Loucy (cell line): ENCODE measurements around the gene PHACTR3.

Source experiments
- CTCF ChIP-seq: fragments of 200-600 bp; sonication (generic); conservative IDR thresholded peaks from 2 replicates; pipeline ENCODE4 v1.5.1; 2014; ENCODE audit warnings: mild to moderate bottlenecking, antibody characterized with exemption, low read length
- EZH2phosphoT487 ChIP-seq: fragments of 200-600 bp; IDR thresholded peaks from 2 replicates; pipeline ENCODE4 v1.6.1; 2018; ENCODE audit warnings: antibody characterized with exemption, mild to moderate bottlenecking, moderate library complexity, borderline replicate concordance

DNA sequence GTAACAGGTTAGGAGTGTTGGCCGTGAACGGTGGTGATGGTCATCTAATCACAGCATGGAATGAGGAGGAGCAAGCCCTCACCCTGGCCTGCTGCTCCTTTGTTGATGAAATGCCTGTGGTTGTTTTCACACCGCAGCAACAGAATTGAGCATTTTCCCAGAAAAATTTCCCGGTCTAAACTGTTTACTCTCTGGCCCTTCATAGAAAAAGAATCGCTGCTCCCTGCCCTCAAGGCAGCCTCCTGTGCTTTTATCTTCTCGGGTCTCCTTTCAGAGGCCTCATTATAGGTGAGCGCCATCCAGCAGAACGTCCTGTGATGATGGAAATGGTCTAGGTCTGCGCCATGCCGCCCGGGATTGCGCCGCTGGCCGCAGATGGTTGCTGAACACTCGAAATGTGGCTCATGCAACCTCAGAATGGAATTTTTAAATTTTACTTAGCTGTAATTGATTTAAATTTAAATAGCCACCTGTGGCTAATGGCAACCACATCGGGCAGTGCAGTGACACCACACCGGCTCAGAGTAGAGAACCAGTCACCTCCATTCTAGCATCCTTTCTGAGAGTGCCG, 30.2 kb downstream of the PHACTR3 start:
- no peak for TF ChIP-seq CTCF
- no peak for TF ChIP-seq EZH2phosphoT487
